ENCODE results near the gene OTOP2.
"Not testable (repeated sequence)": the region's sequence is repeated elsewhere in the genome, so short reads cannot be mapped to it uniquely, and the experiment has no call there.

The OTOP2 gene

DNA sequence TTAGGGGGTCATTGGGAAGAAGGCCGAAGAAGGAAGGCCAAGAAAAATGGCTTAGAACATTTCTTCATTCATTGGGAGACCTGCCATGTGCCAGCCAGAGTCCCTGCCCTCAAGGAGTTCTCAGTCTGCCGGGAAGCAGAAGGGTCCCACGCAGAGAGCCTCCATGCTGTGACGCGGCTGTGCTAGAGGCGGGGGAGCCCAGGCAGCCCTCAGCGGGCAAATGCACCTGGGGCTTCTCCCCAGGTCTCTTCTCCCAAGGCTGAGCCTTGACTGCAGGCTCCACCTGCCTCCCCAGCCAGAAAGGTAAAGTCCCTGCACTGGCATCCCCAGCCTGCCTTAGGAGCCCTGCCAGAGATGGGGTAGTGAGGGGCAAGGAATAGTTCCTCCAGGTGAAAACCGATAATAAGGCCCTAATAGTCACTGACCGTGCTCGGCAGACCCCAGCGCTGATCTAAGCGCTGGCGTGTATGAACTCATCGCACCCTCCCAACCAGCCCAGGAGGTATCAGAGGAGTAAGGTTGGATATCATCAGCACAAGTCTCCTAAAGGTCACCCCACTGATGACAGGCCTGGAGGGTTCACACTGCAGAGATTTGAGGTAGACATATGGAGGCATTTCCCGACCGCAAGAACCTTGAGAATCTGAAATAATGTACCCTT lies 57.4 kb downstream of the OTOP2 start:
- Histone ChIP-seq H3K27me3 (ENCODE audit: insufficient read depth, low read depth, severe bottlenecking) (no peaks in the 10 kb centered on the region), H3K36me3 (no peaks in the 10 kb centered on the region), H3K27ac (peak overlapping the region; percentile 95), H3K4me3 (ENCODE audit: low read depth, low read length) (peak overlapping the region; percentile 91), H3K9me3 (ENCODE audit: severe bottlenecking) (no peaks in the 10 kb centered on the region)
- TF ChIP-seq CTCF (IDR thresholded peaks at IDR 0.05; ENCODE audit: low read depth, low read length), result no peak
- peak; percentile 46 for DNase-seq

- Histone ChIP-seq H3K27ac (peak overlapping the region; percentile 95), H3K4me3 (ENCODE audit: low read depth, low read length) (peak overlapping the region; percentile 91), H3K9me3 (ENCODE audit: severe bottlenecking) (no peaks in the 10 kb centered on the region), H3K27me3 (ENCODE audit: insufficient read depth, low read depth, severe bottlenecking) (no peaks in the 10 kb centered on the region), H3K36me3 (no peaks in the 10 kb centered on the region)
- TF ChIP-seq CTCF (IDR thresholded peaks at IDR 0.05; ENCODE audit: low read depth, low read length), result peak; percentile 16; the same call in 1 of the 2 replicates
- peak; percentile 97 for DNase-seq
These were observed 58.0 kb downstream of the OTOP2 start for GRCh38 chr17:74981979-74982662.

DNA sequence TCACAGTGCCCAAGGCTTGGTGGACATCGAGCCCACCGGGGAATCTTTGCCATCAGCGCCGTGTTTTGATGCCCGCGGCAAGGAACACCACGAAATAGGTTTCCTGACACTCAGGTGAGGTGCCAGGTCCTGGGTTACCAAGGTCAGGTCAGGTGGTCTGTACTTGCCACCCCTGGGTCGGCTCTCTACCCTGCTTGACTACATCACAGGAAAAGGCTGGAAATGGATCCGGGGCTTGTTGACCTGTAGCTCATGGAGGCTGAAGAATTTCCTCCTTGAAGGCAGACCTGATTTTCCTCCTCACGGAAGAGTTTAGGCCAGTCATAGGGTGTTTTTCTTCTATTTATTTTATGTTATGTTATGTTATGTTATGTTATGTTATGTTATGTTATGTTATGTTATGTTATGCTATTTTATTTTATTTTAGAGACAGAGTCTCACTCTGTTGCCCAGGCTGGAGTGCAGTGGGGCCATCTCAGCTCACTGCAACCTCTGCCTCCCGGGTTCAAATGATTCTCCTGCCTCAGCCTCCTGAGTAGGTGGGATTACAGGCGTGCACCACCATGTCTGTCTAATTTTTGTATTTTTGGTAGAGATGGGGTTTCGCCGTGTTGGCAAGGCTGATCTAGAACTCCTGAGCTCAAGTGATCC lies 58.7 kb downstream of the OTOP2 start:
- H3K27me3 ChIP-seq (ENCODE audit: insufficient read depth, low read depth, severe bottlenecking); H3K36me3 ChIP-seq; H3K9me3 ChIP-seq (ENCODE audit: severe bottlenecking): not testable (repeated sequence)
- H3K4me3 ChIP-seq (ENCODE audit: low read depth, low read length), result peak overlapping the region; percentile 91
- peak; percentile 46 for DNase-seq
- peak overlapping the region; percentile 95 for H3K27ac ChIP-seq

All from WERI-Rb-1 (cell line).